H9 (cell line): ENCODE results near the gene STAB2. TPM values are rescaled to one million over a fixed set of nuclear protein-coding genes. Genes with fewer than 3 reads are reported as not detected.

Experiments used
- DNase-seq: peaks from one replicate; pipeline ENCODE4 v3.0.0-alpha.2; 2017
- H2AFZ ChIP-seq: one replicate; pipeline ENCODE4 v1.6.1; 2013; ENCODE audit warnings: mild to moderate bottlenecking, low read length, control low read depth, moderate library complexity
- H2AK5ac ChIP-seq: 2 replicates; pipeline ENCODE4 v1.6.1; 2013; ENCODE audit warnings: low read length, control low read depth, mixed read lengths; ENCODE audit not compliant: insufficient read length
- H2BK120ac ChIP-seq: one replicate; pipeline ENCODE4 v1.6.1; 2013; ENCODE audit warnings: low read depth, mild to moderate bottlenecking, low read length, control low read depth, inconsistent platforms; ENCODE audit not compliant: poor library complexity, severe bottlenecking
- H2BK12ac ChIP-seq: 2 replicates; pipeline ENCODE4 v1.6.1; 2013; ENCODE audit warnings: low read length, control low read depth, mixed read lengths, low read depth; ENCODE audit not compliant: insufficient read length
- H2BK15ac ChIP-seq: 2 replicates; pipeline ENCODE4 v1.6.1; 2013; ENCODE audit warnings: low read depth, low read length, control low read depth
- H2BK20ac ChIP-seq: one replicate; pipeline ENCODE4 v1.6.1; 2013; ENCODE audit warnings: low read depth, mild to moderate bottlenecking, low read length, control low read depth, inconsistent platforms; ENCODE audit not compliant: poor library complexity, severe bottlenecking
- H2BK5ac ChIP-seq: 2 replicates; pipeline ENCODE4 v1.6.1; 2013; ENCODE audit warnings: low read length, control low read depth, mixed read lengths; ENCODE audit not compliant: insufficient read length
- H3K14ac ChIP-seq: 2 replicates; pipeline ENCODE4 v1.6.1; 2013; ENCODE audit warnings: low read length, control low read depth; ENCODE audit not compliant: insufficient read depth
- H3K18ac ChIP-seq: 2 replicates; pipeline ENCODE4 v1.6.1; 2013; ENCODE audit warnings: low read depth, mild to moderate bottlenecking, mixed read lengths, low read length, control low read depth; ENCODE audit not compliant: insufficient read length
- H3K23ac ChIP-seq: 2 replicates; pipeline ENCODE4 v1.6.1; 2013; ENCODE audit warnings: low read length, control low read depth, mixed read lengths, low read depth; ENCODE audit not compliant: insufficient read length
- H3K23me2 ChIP-seq: 2 replicates; pipeline ENCODE4 v1.6.1; 2013; ENCODE audit warnings: low read depth, mild to moderate bottlenecking, mixed read lengths, low read length, control low read depth; ENCODE audit not compliant: insufficient read length, poor library complexity, severe bottlenecking
- H3K27ac ChIP-seq: 2 replicates; pipeline ENCODE4 v1.5.1; 2013; ENCODE audit warnings: low read length, control low read depth, mixed read lengths, low read depth; ENCODE audit not compliant: insufficient read length
- H3K27me3 ChIP-seq: 2 replicates; pipeline ENCODE4 v1.6.1; 2013; ENCODE audit warnings: low read length, control low read depth, inconsistent platforms; ENCODE audit not compliant: insufficient read depth
- H3K4ac ChIP-seq: 2 replicates; pipeline ENCODE4 v1.6.1; 2013; ENCODE audit warnings: low read depth, mild to moderate bottlenecking, control low read depth, inconsistent platforms, low read length, moderate library complexity
- H3K4me1 ChIP-seq: 2 replicates; pipeline ENCODE4 v1.6.1; 2013; ENCODE audit warnings: low read length, control low read depth, inconsistent platforms; ENCODE audit not compliant: insufficient read depth
- H3K4me2 ChIP-seq: 2 replicates; pipeline ENCODE4 v1.6.1; 2013; ENCODE audit warnings: low read length, control low read depth, mixed read lengths; ENCODE audit not compliant: insufficient read length, insufficient read depth
- H3K56ac ChIP-seq: 2 replicates; pipeline ENCODE4 v1.6.1; 2013; ENCODE audit warnings: low read depth, mild to moderate bottlenecking, mixed read lengths, low read length, control low read depth; ENCODE audit not compliant: insufficient read length
- H3K79me1 ChIP-seq: 2 replicates; pipeline ENCODE4 v1.6.1; 2013; ENCODE audit warnings: low read depth, mild to moderate bottlenecking, moderate library complexity, low read length, control low read depth, inconsistent platforms; ENCODE audit not compliant: insufficient read depth, poor library complexity, severe bottlenecking
- H3K79me2 ChIP-seq: 2 replicates; pipeline ENCODE4 v1.6.1; 2013; ENCODE audit warnings: low read length, control low read depth, inconsistent platforms; ENCODE audit not compliant: insufficient read depth
- H3K9ac ChIP-seq: 2 replicates; pipeline ENCODE4 v1.6.1; 2013; ENCODE audit warnings: low read length, control low read depth, mixed read lengths; ENCODE audit not compliant: insufficient read length; ENCODE audit errors: extremely low read depth
- H3K9me3 ChIP-seq: one replicate; pipeline ENCODE4 v1.6.1; 2013; ENCODE audit warnings: low read depth, low read length, inconsistent platforms; ENCODE audit not compliant: control insufficient read depth
- H3T11ph ChIP-seq: one replicate; pipeline ENCODE4 v1.6.1; 2013; ENCODE audit warnings: mild to moderate bottlenecking, low read length, control low read depth, inconsistent platforms
- H4K20me1 ChIP-seq: one replicate; pipeline ENCODE4 v1.6.1; 2013; ENCODE audit not compliant: control insufficient read depth, insufficient read length, insufficient read depth
- H4K5ac ChIP-seq: 2 replicates; pipeline ENCODE4 v1.6.1; 2013; ENCODE audit warnings: low read depth, mild to moderate bottlenecking, mixed read lengths, low read length, control low read depth; ENCODE audit not compliant: insufficient read length
- H4K8ac ChIP-seq: replicated peaks from 2 replicates; pipeline ENCODE4 v1.6.1; 2013; ENCODE audit warnings: low read length, control low read depth, mixed read lengths, low read depth; ENCODE audit not compliant: insufficient read length
- H4K91ac ChIP-seq: 2 replicates; pipeline ENCODE4 v1.6.1; 2013; ENCODE audit warnings: low read depth, mild to moderate bottlenecking, moderate library complexity, mixed read lengths, low read length, control low read depth; ENCODE audit not compliant: insufficient read length
- H3K27ac Mint-ChIP-seq, 3 experiments: 2 replicates in 2 of 3; 3 replicates in 1 of 3; pipeline ENCODE4 v1.8.0; 2020 to 2021; ENCODE audit warnings: mixed read lengths in 3 of 3, mild to moderate bottlenecking in 1 of 3, moderate library complexity in 1 of 3
- H3K27me3 Mint-ChIP-seq: 2 replicates; pipeline ENCODE4 v1.8.0; 2021; ENCODE audit warnings: low read depth, mild to moderate bottlenecking, moderate library complexity, mixed read lengths
- H3K36me3 Mint-ChIP-seq, 3 experiments: 2 replicates in 2 of 3; 3 replicates in 1 of 3; pipeline ENCODE4 v1.8.0; 2020 to 2021; ENCODE audit warnings: low read depth in 3 of 3, mixed read lengths in 3 of 3; ENCODE audit not compliant: insufficient read depth in 1 of 3
- H3K4me1 Mint-ChIP-seq, 2 experiments: 2 replicates each; pipeline ENCODE4 v1.8.0; 2020; ENCODE audit warnings: mixed read lengths in 2 of 2
- H3K4me3 Mint-ChIP-seq, 2 experiments: 2 replicates in 1 of 2; 3 replicates in 1 of 2; pipeline ENCODE4 v1.8.0; 2020 to 2021; ENCODE audit warnings: mild to moderate bottlenecking in 2 of 2, mixed read lengths in 2 of 2, moderate library complexity in 1 of 2
- H3K9me3 Mint-ChIP-seq, 2 experiments: 2 replicates in 1 of 2; 3 replicates in 1 of 2; pipeline ENCODE4 v1.8.0; 2020; ENCODE audit warnings: mild to moderate bottlenecking in 2 of 2, mixed read lengths in 2 of 2, moderate library complexity in 1 of 2
- CTCF ChIP-seq: fragments of 200-600 bp; sonication (generic); conservative IDR thresholded peaks from 3 replicates; pipeline ENCODE4 v1.8.0; 2021; ENCODE audit warnings: antibody characterized with exemption, mild to moderate bottlenecking
- WGBS: extraction: QIAGEN DNeasy Blood & Tissue Kit; methylation state at CpG from one replicate; pipeline ENCODE4 v1.1.7; 2013; ENCODE audit warnings: missing lambda C conversion rate, low lambda C conversion rate, mixed read lengths; ENCODE audit not compliant: insufficient read length; ENCODE audit errors: extremely low coverage; 5-methylcytosine and 5-hydroxymethylcytosine counted together
- total RNA-seq: library from RNA; stranded (reverse); gene quantifications from 2 replicates; pipeline ENCODE4 v1.2.1, GENCODE V29; 2021

The STAB2 gene
- total RNA-seq, 1 experiment from 2014 or later = 0.02 TPM

- no peaks in the 10 kb centered on the region for H3K23me2 ChIP-seq
- no peak overlapping the region for H2AK5ac ChIP-seq
- no peaks in the 10 kb centered on the region for H3K27me3 ChIP-seq
- no peaks in the 10 kb centered on the region for H3K9me3 Mint-ChIP-seq
- H3K23ac ChIP-seq = no peak overlapping the region
- no CpG with 5 or more reads among the region's 9 CpGs for WGBS
- no peak overlapping the region for H3K9ac ChIP-seq
- no peak overlapping the region; the same call in 1 of the 2 replicates for H3K14ac ChIP-seq
- H3K4me1 Mint-ChIP-seq = peaks cover 18 to 21% of the 10 kb centered on the region in 2 experiments
- no peak overlapping the region for H2BK120ac ChIP-seq
- H4K8ac ChIP-seq = no peak overlapping the region
- H3K79me1 ChIP-seq = no peaks in the 10 kb centered on the region
- no peak overlapping the region for H2BK15ac ChIP-seq
- H4K5ac ChIP-seq = no peak overlapping the region
- H3K56ac ChIP-seq = no peak overlapping the region
- TF ChIP-seq CTCF = no peak
- H4K91ac ChIP-seq = no peak overlapping the region
- peaks cover 2% of the 10 kb centered on the region; the same call in 1 of the 2 replicates for H3K4me1 ChIP-seq
- no peak overlapping the region for H2BK12ac ChIP-seq
- H3T11ph ChIP-seq = no peak overlapping the region
- no peak overlapping the region for H2AFZ ChIP-seq
- no peak overlapping the region for H2BK5ac ChIP-seq
- H3K36me3 Mint-ChIP-seq = peaks cover 0 to 12% (median 10%) of the 10 kb centered on the region in 3 experiments; a peak in 4 of 7 replicates
- H3K4ac ChIP-seq = no peak overlapping the region
- H3K27me3 Mint-ChIP-seq = no peaks in the 10 kb centered on the region
- no peak overlapping the region for H3K4me2 ChIP-seq
- H3K18ac ChIP-seq = no peak overlapping the region
- no peak overlapping the region; a peak in 1 of 5 replicates for H3K4me3 Mint-ChIP-seq
- no peak overlapping the region for H3K27ac ChIP-seq
- no peaks in the 10 kb centered on the region for H3K79me2 ChIP-seq
- peak overlapping the region in 1 of 3 experiments; percentile 61; a peak in 2 of 7 replicates for H3K27ac Mint-ChIP-seq
- no peaks in the 10 kb centered on the region for H3K9me3 ChIP-seq
- peak; percentile 47 for DNase-seq
- H2BK20ac ChIP-seq = no peak overlapping the region
- H4K20me1 ChIP-seq = no peaks in the 10 kb centered on the region
Measured at GRCh38 chr12:103769240-103769945, 182.3 kb downstream of the STAB2 start.
